NCI-H69 (cell line): ENCODE data around the gene PKP1.

Source experiments
- DNase-seq: peaks from one replicate; lab custom pipeline; 2025; lab: John Stamatoyannopoulos, UW

The PKP1 gene

GRCh38 chr1:201329801-201330200, 46.5 kb downstream of the PKP1 start:
- no peak for DNase-seq

- no peak for DNase-seq
Measured at GRCh38 chr1:201330541-201330940, 47.2 kb downstream of the PKP1 start.

DNA sequence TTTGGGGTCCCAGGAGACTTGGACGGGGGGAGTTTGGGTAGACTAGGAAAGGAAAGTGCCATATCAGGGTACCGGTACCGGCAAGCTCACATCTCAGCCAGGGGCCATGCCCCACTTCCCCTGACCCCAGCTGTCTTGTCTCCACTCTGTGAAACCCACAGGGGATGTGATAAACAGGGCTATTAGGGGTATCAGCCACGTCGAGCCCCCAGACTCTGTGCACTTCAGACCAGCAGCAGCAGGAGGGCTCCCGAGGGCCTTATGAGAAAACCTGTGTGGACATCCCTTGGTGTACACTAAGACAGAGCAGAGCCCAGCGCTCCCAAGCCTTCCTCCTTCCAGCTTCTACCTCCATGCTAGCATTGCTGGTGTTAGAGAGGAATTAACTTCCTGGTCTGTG, 47.9 kb downstream of the PKP1 start:
- DNase-seq: no peak

DNA sequence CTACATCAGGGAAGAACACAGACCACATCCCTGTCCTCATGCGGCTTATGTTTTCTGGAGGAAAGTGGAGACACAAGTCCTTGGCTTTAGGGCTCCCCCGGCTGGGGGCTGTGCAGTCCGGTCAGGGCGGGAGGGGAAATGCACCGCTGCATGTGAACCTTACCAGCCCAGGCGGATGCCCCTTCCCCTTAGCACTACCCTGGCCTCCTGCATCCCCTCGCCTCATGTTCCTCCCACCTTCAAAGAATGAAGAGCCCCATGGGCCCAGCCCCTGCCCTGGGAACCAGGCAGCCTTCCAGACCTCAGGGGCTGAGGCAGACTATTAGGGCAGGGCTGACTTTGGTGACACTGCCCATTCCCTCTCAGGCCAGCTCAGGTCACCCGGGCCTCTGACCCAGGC, 48.7 kb downstream of the PKP1 start:
- DNase-seq: no peak

GRCh38 chr1:201332616-201333335, 49.5 kb downstream of the PKP1 start:
- no peak for DNase-seq

- no peak for DNase-seq
Measured at GRCh38 chr1:201334325-201335173, 51.2 kb downstream of the PKP1 start.

DNA sequence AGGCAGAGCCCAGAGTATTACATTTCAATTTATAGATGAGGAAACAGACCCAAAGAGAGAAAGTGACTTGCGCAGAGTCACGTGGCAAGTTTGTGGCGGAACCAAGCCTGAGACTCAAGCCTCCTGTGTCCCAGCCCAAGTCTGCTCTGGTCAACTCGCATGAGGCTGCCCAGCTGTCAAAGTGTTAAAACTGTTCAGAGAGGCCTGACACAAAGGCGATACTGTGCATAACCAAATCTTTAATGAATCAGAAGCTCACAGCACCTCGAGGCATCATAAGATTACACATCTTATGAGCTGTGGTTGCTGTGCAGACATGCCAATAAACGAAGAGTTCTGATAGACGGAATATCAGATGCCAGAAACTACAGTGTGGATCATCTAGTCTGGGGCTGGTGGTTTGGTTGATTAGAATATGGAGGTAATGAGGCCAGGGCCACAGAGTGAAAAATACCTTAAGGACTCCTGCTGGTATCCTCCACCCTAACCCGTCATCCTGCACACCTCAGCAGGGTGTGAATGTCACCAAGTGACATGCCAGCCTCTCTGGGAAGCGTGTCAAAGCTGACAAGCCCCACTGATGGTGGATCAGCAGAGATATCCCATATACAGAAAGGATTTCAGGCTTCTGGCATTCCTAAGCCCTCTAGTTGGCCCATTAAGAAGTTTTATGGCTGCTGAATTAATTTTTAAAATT, 52.0 kb downstream of the PKP1 start:
- DNase-seq: no peak

DNA sequence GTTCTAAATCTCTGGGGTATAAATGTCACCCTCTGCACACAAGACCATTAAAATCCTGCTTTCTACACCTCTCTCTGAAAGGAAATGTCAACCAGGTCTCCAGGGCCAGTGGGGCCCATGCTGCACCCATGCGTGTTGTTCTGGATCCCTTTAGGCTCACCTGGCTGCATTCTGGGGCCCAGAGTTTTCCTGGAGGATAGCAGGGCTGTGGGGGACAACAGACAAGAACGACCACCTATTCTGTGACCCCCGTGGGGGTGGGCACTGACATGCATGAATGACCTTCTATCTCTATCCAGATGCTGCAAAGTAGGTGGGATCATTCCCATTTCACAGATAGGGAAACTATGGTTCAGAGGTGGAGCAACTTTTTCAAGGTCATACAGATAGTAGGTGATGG, 52.6 kb downstream of the PKP1 start:
- DNase-seq: no peak

GRCh38 chr1:201336711-201337450, 53.6 kb downstream of the PKP1 start:
- DNase-seq: no peak

DNA sequence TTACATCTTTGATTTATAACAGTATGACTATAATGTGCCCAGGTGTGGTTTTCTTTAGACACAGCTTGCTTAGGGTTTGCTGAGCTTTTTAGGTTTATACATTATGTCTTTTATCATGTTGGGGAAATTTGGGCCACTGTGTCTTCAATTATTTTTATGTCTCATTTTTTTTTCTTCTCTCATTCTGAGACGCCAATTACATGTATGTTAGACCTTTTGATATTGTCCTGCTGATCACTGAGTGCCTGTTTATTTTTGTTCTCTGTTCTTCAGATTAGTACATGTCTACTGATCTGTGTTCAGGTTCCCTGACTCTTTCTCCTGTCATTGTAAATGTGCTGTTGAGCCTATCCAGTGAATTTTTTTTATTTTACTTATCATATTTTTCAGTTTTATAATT, 58.1 kb downstream of the PKP1 start:
- no peak for DNase-seq

DNA sequence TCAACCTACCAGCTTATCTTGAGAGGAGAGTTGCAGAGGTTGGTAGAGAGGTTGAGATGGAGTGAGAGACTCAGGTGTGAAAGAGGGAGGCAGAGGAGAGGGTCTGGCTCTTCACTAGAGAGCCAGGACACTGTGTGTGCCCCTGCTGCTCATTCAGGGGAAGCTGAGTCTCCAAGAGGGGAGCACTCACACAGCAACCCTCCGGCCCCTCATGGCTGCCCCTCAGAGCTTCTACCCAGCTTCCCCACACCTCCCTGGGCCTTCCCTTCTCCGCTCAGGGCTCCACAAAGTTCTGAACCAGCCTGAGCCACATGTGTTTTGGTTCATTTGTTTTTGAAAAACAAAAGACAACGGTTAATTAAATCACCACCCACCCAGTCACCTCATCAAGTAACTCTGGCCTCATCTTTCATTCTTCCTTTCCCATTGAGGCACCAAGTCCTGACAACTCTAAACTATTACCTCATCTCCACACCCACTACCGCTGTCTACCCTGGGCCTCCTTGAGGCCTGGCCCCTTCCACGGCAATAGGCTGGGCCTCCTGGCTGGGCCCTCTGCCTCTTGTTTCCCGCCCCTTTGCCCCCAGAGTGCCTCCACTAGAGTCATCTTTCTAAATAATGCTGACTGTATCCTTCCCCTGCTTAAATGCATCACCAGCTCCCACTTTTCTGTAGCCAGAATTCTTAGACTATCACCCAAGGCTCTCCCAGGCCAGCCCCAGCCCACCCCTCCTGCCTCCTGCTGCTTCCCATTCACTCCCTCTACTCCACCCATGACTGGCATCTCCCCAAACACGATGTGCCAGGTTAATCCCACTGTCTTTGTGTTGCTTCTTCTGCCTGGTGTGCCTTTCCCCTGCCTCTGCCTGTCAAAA, 61.1 kb downstream of the PKP1 start:
- DNase-seq: no peak

DNA sequence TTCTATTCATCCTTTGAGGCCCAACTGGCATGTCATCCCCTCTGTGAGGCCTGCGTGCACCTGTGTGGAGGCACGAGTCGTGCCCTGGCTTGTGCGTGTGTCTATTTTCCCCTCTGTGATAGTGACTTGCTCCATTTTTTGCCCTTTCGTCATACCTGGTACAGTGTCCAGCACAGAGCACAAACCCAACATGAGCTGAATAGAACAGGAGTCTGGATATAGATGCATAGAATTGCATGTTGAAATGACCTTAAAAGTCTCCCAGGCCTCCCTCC, 61.7 kb downstream of the PKP1 start:
- no peak for DNase-seq

- DNase-seq: peak; percentile 54
Measured at GRCh38 chr1:201346337-201346939, 63.1 kb downstream of the PKP1 start.

DNA sequence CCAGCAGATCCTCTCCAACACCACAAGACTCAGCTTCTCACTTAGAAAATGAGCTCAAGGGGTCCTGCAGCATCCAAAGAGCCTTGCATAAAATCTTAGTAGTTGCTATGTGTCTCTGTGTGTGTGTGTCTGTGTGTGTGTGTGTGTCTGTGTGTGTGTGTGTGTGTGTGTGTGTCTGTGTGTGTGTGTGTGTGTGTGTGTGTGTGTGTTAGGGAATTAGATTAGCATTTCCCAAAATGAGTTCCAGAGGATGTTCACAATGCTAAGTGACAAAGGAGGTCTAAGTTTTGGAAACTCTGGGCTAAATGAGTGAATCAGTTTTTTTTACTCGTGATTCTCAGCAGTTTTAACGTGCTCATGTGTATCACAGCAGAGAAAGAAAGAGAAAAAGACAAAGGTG, 63.7 kb downstream of the PKP1 start:
- no peak for DNase-seq

DNA sequence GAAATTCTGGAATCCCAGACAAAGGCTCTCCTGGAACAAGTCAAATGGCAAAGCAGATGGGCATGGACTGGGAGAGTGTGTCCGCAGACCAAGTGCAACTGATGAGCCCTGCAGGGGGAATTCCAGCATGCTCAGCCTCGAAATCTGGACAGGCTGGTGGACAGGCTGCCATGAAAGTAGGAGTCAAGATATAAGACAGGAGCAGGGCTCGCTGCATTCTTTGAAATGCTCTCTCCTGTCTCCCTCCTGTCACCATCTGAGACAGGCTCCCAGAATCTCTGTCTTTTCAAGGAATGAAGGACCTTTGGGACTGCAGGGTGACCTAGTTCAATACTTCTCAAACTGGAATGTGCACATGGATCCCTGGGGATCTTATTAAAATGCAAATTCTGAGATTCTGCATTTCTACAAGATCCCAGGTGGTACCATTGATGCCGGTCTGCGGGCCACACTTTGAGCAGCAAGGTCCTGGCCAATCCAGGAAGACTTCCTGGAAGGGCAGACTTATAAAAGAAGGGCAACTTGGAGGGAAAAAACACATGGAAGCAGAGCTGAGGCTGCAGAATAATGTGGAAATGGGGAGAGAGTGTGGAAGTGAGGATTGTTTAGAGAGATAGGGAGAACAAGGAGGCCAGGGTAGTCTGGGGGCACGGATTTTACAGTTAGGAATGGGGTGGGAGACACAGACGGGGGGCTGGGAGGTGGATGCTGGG, 64.3 kb downstream of the PKP1 start:
- DNase-seq: no peak

DNA sequence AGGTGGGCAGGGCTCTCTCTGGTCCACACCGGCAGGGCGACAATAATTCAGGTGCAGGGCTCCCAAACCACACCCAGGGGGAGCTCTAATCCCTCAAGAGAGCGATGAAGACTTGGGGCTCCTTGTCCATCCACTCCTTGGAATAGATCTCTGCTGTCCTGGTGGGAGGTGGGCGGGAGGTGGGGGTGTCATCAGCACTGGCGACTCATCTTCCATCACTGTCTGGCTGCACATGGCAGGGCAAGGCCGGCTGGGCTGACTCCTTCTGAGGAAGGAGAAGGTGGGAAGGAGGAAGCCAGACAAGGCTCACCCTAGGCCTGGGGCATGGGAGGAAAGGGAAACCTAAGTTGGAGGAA, 64.9 kb downstream of the PKP1 start:
- DNase-seq: peak; percentile 65

GRCh38 chr1:201349092-201349491, 65.8 kb downstream of the PKP1 start:
- DNase-seq: no peak

DNA sequence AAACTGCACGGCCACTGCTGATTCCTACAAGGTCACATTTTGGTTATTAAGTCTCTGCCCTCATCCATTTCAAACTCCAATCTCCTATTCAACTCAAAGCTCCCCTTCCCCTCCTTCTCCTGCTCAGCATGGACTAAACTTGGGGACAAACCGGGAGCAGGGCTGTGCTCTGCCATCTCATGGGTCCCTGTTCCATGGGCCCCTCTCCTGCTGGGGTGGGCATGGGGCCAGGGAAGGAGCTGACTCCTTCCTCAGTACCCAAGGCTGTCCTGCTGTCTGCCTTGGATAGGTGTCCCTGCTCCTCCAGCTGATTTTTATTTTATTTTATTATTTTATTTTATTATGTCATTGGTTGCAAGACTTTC, 67.0 kb downstream of the PKP1 start:
- DNase-seq: no peak

- no peak for DNase-seq
Measured at GRCh38 chr1:201350884-201351283, 67.6 kb downstream of the PKP1 start.

DNA sequence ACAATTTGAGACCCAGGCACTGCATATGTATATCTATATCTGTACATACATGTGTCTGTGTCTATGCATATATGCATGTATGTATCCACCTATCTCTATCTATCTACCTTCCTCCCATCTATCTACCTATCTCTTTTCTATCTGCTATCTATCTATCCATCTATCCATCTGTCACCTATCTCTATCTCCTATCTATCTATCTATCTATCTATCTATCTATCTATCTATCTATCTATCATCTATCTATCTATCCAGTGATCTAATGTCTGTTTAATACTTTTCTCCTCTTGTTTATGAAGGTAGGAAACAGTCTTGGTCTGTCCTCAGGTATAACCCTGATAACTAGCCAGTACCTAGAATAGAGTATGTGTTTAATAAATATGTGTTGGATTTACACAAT, 68.3 kb downstream of the PKP1 start:
- no peak for DNase-seq
